Natural killer cell (primary cell): Measurements from ENCODE around the gene B3GALT6. TPM values are rescaled to one million over a fixed set of nuclear protein-coding genes. Genes with fewer than 3 reads are reported as not detected.

ENCODE experiments used
- ATAC-seq, 3 donors: fragments of 150-1000 bp in 2 of 3; fragments of 200-7000 bp in 1 of 3; cut with Tn5 transposase; 1 replicate in 1 of 3; 2 replicates in 2 of 3; pipeline ENCODE4 v1.10.0; 2021; ENCODE audit warnings: mild to moderate bottlenecking in 2 of 3, moderate library complexity in 2 of 3
- DNase-seq, 2 donors: peaks; one replicate each; pipeline versions ENCODE4 v3.0.0 to v3.0.0-alpha.2; 2013 to 2021; ENCODE audit warnings: mixed read lengths in 1 of 2
- H3K27ac ChIP-seq: one replicate; pipeline ENCODE4 v1.5.1; 2013; ENCODE audit warnings: mild to moderate bottlenecking, low read length
- H3K27me3 ChIP-seq: one replicate; pipeline ENCODE4 v1.6.1; 2013; ENCODE audit warnings: low read length; ENCODE audit not compliant: control insufficient read depth, insufficient read depth
- H3K36me3 ChIP-seq: one replicate; pipeline ENCODE4 v1.6.1; 2013; ENCODE audit warnings: low read length; ENCODE audit not compliant: control insufficient read depth, insufficient read depth
- H3K4me1 ChIP-seq: one replicate; pipeline ENCODE4 v1.6.1; 2013; ENCODE audit warnings: low read length; ENCODE audit not compliant: control insufficient read depth, insufficient read depth
- H3K4me3 ChIP-seq: one replicate; pipeline ENCODE4 v1.5.1; 2013; ENCODE audit warnings: low read length
- H3K9me3 ChIP-seq: one replicate; pipeline ENCODE4 v1.6.1; 2013; ENCODE audit warnings: low read length; ENCODE audit not compliant: control insufficient read depth, insufficient read depth
- H3K27ac Mint-ChIP-seq, 2 donors: one replicate each; pipeline ENCODE4 v1.8.0; 2022; ENCODE audit warnings: mild to moderate bottlenecking in 2 of 2, mixed read lengths in 2 of 2, moderate library complexity in 1 of 2
- H3K27me3 Mint-ChIP-seq, 2 donors: one replicate each; pipeline ENCODE4 v1.8.0; 2022; ENCODE audit warnings: low read depth in 2 of 2, mixed read lengths in 2 of 2
- H3K36me3 Mint-ChIP-seq: one replicate; pipeline ENCODE4 v1.8.0; 2022; ENCODE audit warnings: mixed read lengths
- H3K4me1 Mint-ChIP-seq, 2 donors: one replicate each; pipeline ENCODE4 v1.8.0; 2022; ENCODE audit warnings: mixed read lengths in 2 of 2
- H3K4me3 Mint-ChIP-seq: one replicate; pipeline ENCODE4 v1.8.0; 2022; ENCODE audit warnings: mild to moderate bottlenecking, moderate library complexity, mixed read lengths
- H3K9me3 Mint-ChIP-seq, 2 donors: one replicate each; pipeline ENCODE4 v1.8.0; 2022; ENCODE audit warnings: mixed read lengths in 2 of 2
- WGBS: methylation state at CpG from one replicate; pipeline ENCODE4 v1.1.7; 2013; ENCODE audit warnings: missing lambda C conversion rate; ENCODE audit not compliant: insufficient coverage; 5-methylcytosine and 5-hydroxymethylcytosine counted together
- intact Hi-C: fragments of 100-400 bp; cut with micrococcal nuclease; formaldehyde crosslinking; loops from one replicate; pipeline ENCODE4 v1.14.2; 2022
- total RNA-seq, 4 donors: library from RNA; stranded (reverse); fragments of 120-200 nt in 1 of 4; gene quantifications; one replicate each; pipeline versions ENCODE4 v1.2.3 to v1.2.4, GENCODE V29; 2013 to 2022
- TF ChIP-seq, protein P1 (sequence below): fragments of 200-600 bp; IDR thresholded peaks from one replicate; pipeline ENCODE4 v1.8.0; 2022; ENCODE audit warnings: antibody characterized with exemption

B3GALT6 gene
- total RNA-seq, 3 donors from 2014 or later (not counting 1 experiment from before 2014, with no cell fraction given), result 13.7 to 16.5 (median 16.3) TPM

- 98% methylated on average over 7 of the region's 8 CpGs for WGBS
- Histone ChIP-seq H3K36me3 (no peaks in the 10 kb centered on the region), H3K27me3 (no peaks in the 10 kb centered on the region), H3K9me3 (no peaks in the 10 kb centered on the region), H3K4me3 (no peak overlapping the region), H3K4me1 (peaks cover 68% of the 10 kb centered on the region), H3K27ac (no peak overlapping the region)
- Mint-ChIP-seq H3K36me3 (no peaks in the 10 kb centered on the region), H3K4me1 (peaks cover 21 to 45% of the 10 kb centered on the region in 2 donors), H3K9me3 (no peaks in the 10 kb centered on the region), H3K27ac (peak overlapping the region; percentile 87 to 93), H3K4me3 (no peak overlapping the region), H3K27me3 (no peaks in the 10 kb centered on the region)
- ATAC-seq (no peak), DNase-seq (no peak)
- intact Hi-C loops, result no loop called here
- TF ChIP-seq, protein P1, sequence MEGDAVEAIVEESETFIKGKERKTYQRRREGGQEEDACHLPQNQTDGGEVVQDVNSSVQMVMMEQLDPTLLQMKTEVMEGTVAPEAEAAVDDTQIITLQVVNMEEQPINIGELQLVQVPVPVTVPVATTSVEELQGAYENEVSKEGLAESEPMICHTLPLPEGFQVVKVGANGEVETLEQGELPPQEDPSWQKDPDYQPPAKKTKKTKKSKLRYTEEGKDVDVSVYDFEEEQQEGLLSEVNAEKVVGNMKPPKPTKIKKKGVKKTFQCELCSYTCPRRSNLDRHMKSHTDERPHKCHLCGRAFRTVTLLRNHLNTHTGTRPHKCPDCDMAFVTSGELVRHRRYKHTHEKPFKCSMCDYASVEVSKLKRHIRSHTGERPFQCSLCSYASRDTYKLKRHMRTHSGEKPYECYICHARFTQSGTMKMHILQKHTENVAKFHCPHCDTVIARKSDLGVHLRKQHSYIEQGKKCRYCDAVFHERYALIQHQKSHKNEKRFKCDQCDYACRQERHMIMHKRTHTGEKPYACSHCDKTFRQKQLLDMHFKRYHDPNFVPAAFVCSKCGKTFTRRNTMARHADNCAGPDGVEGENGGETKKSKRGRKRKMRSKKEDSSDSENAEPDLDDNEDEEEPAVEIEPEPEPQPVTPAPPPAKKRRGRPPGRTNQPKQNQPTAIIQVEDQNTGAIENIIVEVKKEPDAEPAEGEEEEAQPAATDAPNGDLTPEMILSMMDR, result no peak
Measured at GRCh38 chr1:1204425-1204920, 27.6 kb upstream of the B3GALT6 start.

- Mint-ChIP-seq H3K27ac (peak overlapping the region; percentile 87 to 93), H3K4me1 (peaks cover 21 to 38% of the 10 kb centered on the region in 2 donors), H3K4me3 (peak overlapping the region; percentile 75), H3K36me3 (no peaks in the 10 kb centered on the region), H3K9me3 (no peaks in the 10 kb centered on the region), H3K27me3 (no peaks in the 10 kb centered on the region)
- Histone ChIP-seq H3K4me1 (peaks cover 68% of the 10 kb centered on the region), H3K9me3 (no peaks in the 10 kb centered on the region), H3K27ac (peak overlapping the region; percentile 49), H3K27me3 (no peaks in the 10 kb centered on the region), H3K4me3 (peak overlapping the region; percentile 41), H3K36me3 (no peaks in the 10 kb centered on the region)
- DNase-seq (peak in 1 of 2 donors; percentile 23), ATAC-seq (no peak)
- WGBS, result 88% methylated on average over 19 of the region's 19 CpGs
- TF ChIP-seq, protein P1, result no peak
- intact Hi-C loops, result loop anchor here (5.0 kb wide), 1 partner anchor 33 kb away; the partner anchor contains the start of gene TTLL10
Measured at GRCh38 chr1:1204998-1205768, 26.9 kb upstream of the B3GALT6 start.

- DNase-seq, result peak; percentile 21 to 31
- Histone ChIP-seq H3K4me3 (peak overlapping the region; percentile 41), H3K27me3 (no peaks in the 10 kb centered on the region), H3K27ac (peak overlapping the region; percentile 49), H3K36me3 (no peaks in the 10 kb centered on the region), H3K9me3 (no peaks in the 10 kb centered on the region), H3K4me1 (peaks cover 68% of the 10 kb centered on the region)
- H3K27ac Mint-ChIP-seq, result peak overlapping the region; percentile 87 to 93
- 14% methylated on average over 31 of the region's 31 CpGs for WGBS
- no peaks in the 10 kb centered on the region for H3K27me3 Mint-ChIP-seq
- ATAC-seq, result no peak
- H3K4me3 Mint-ChIP-seq, result peak overlapping the region; percentile 80
- H3K36me3 Mint-ChIP-seq, result no peaks in the 10 kb centered on the region
- H3K4me1 Mint-ChIP-seq, result peaks cover 15 to 33% of the 10 kb centered on the region in 2 donors
- TF ChIP-seq, protein P1, result no peak
- intact Hi-C loops, result loop anchor here (5.0 kb wide), 1 partner anchor 34 kb away; the partner anchor contains the start of gene TTLL10
- no peaks in the 10 kb centered on the region for H3K9me3 Mint-ChIP-seq
Measured at GRCh38 chr1:1205769-1206375, 26.2 kb upstream of the B3GALT6 start.
